HG03175 (cell line): Measurements from ENCODE around the gene METTL24.
"Not testable (repeated sequence)": the region's sequence is repeated elsewhere in the genome, so short reads cannot be mapped to it uniquely, and the experiment has no call there.

Source experiments
- ATAC-seq: cut with Tn5 transposase; IDR thresholded peaks from one replicate; pipeline ENCODE4 v1.9.1; 2021; ENCODE audit warnings: mild to moderate bottlenecking, moderate library complexity; ENCODE audit not compliant: unreplicated experiment

METTL24 gene

GRCh38 chr6:110363748-110364147, 5.6 kb upstream of the METTL24 start:
- ATAC-seq: no peak

GRCh38 chr6:110360676-110361075, 2.5 kb upstream of the METTL24 start:
- no peak for ATAC-seq

- ATAC-seq: no peak
Observed at GRCh38 chr6:110359556-110359955, 1.4 kb upstream of the METTL24 start.

- ATAC-seq: no peak
Observed at GRCh38 chr6:110358553-110359160, 508 bp upstream of the METTL24 start.

GRCh38 chr6:110357298-110357663, 868 bp downstream of the METTL24 start:
- ATAC-seq: no peak

- no peak for ATAC-seq
Observed at GRCh38 chr6:110356778-110357177, 1.4 kb downstream of the METTL24 start.

GRCh38 chr6:110355727-110356126, 2.4 kb downstream of the METTL24 start:
- no peak for ATAC-seq

- ATAC-seq: no peak
Observed at GRCh38 chr6:110355022-110355421, 3.1 kb downstream of the METTL24 start.

- no peak for ATAC-seq
Observed at GRCh38 chr6:110354153-110354552, 4.0 kb downstream of the METTL24 start.

- ATAC-seq: no peak
Observed at GRCh38 chr6:110353457-110354001, 4.6 kb downstream of the METTL24 start.

- ATAC-seq: no peak
Observed at GRCh38 chr6:110352563-110353262, 5.4 kb downstream of the METTL24 start.

GRCh38 chr6:110351986-110352385, 6.2 kb downstream of the METTL24 start:
- ATAC-seq: no peak

- ATAC-seq: no peak
Observed at GRCh38 chr6:110351546-110351945, 6.6 kb downstream of the METTL24 start.

GRCh38 chr6:110350593-110350992, 7.6 kb downstream of the METTL24 start:
- not testable (repeated sequence) for ATAC-seq

GRCh38 chr6:110348961-110349690, 9.0 kb downstream of the METTL24 start:
- no peak for ATAC-seq

- no peak for ATAC-seq
Observed at GRCh38 chr6:110345025-110345424, 13.1 kb downstream of the METTL24 start.

GRCh38 chr6:110342759-110343158, 15.4 kb downstream of the METTL24 start:
- ATAC-seq: no peak

- ATAC-seq: no peak
Observed at GRCh38 chr6:110341663-110342596, 16.2 kb downstream of the METTL24 start.

- ATAC-seq: no peak
Observed at GRCh38 chr6:110341067-110341466, 17.1 kb downstream of the METTL24 start.

GRCh38 chr6:110340392-110340965, 17.7 kb downstream of the METTL24 start:
- ATAC-seq: no peak
